HFFc6 (cell line): ENCODE measurements around the gene SLCO3A1. TPM values are rescaled to one million over a fixed set of nuclear protein-coding genes. Genes with fewer than 3 reads are reported as not detected.

ENCODE experiments used
- DNase-seq: peaks from one replicate; pipeline ENCODE4 v3.0.0-alpha.2; 2018
- H3K27ac Mint-ChIP-seq: 2 replicates; pipeline ENCODE4 v1.8.0; 2020; ENCODE audit warnings: mild to moderate bottlenecking, mixed read lengths
- H3K27me3 Mint-ChIP-seq: 2 replicates; pipeline ENCODE4 v1.8.0; 2021; ENCODE audit warnings: mild to moderate bottlenecking, moderate library complexity, mixed read lengths; ENCODE audit not compliant: insufficient read depth
- H3K36me3 Mint-ChIP-seq: 2 replicates; pipeline ENCODE4 v1.8.0; 2021; ENCODE audit warnings: low read depth, mixed read lengths
- H3K4me1 Mint-ChIP-seq: 2 replicates; pipeline ENCODE4 v1.8.0; 2020; ENCODE audit warnings: low read depth, mixed read lengths
- H3K4me3 Mint-ChIP-seq: 2 replicates; pipeline ENCODE4 v1.8.0; 2020; ENCODE audit warnings: mild to moderate bottlenecking, moderate library complexity, mixed read lengths
- H3K9me3 Mint-ChIP-seq: 2 replicates; pipeline ENCODE4 v1.8.0; 2020; ENCODE audit warnings: mild to moderate bottlenecking, mixed read lengths
- CTCF ChIP-seq: fragments of 200-600 bp; sonication (generic); IDR thresholded peaks from 2 replicates; pipeline ENCODE4 v1.5.0; 2021; ENCODE audit warnings: antibody characterized with exemption, mild to moderate bottlenecking
- total RNA-seq, 6 experiments: library from RNA; stranded (reverse); fragmentation: NEBNext Ultra II Directional; extraction: Animal tissue kit (Norgen Biotek cat#: 25700); gene quantifications; 2 replicates in 1 of 6; 3 replicates in 5 of 6; pipeline ENCODE4 v1.2.3, GENCODE V29; 2021

SLCO3A1 gene
- total RNA-seq, 6 experiments from 2014 or later: 5.7 to 19.4 (median 14.4) TPM

GRCh38 chr15:92001307-92001706 is 147.8 kb downstream of the SLCO3A1 start:
- Mint-ChIP-seq H3K27ac (no peak overlapping the region), H3K4me1 (no peaks in the 10 kb centered on the region), H3K4me3 (no peak overlapping the region), H3K9me3 (peaks cover 5% of the 10 kb centered on the region; the same call in 1 of the 2 replicates), H3K36me3 (no peaks in the 10 kb centered on the region), H3K27me3 (no peaks in the 10 kb centered on the region)
- no peak for DNase-seq
- TF ChIP-seq CTCF: no peak

GRCh38 chr15:92002666-92003065 is 149.2 kb downstream of the SLCO3A1 start:
- Mint-ChIP-seq H3K4me3 (no peak overlapping the region), H3K9me3 (peaks cover 7% of the 10 kb centered on the region; the same call in 1 of the 2 replicates), H3K36me3 (no peaks in the 10 kb centered on the region), H3K27me3 (0 out of 2 replicates have a peak, but pooled peaks cover 3% of the 10 kb centered on the region), H3K4me1 (no peaks in the 10 kb centered on the region), H3K27ac (no peak overlapping the region)
- no peak for TF ChIP-seq CTCF
- DNase-seq: no peak

- H3K36me3 Mint-ChIP-seq: no peaks in the 10 kb centered on the region
- H3K4me1 Mint-ChIP-seq: no peaks in the 10 kb centered on the region
- peaks cover 5% of the 10 kb centered on the region; the same call in 1 of the 2 replicates for H3K9me3 Mint-ChIP-seq
- H3K4me3 Mint-ChIP-seq: no peak overlapping the region
- no peak overlapping the region for H3K27ac Mint-ChIP-seq
- 0 out of 2 replicates have a peak, but pooled peaks cover 3% of the 10 kb centered on the region for H3K27me3 Mint-ChIP-seq
- DNase-seq: no peak
- no peak for TF ChIP-seq CTCF
Measured at GRCh38 chr15:92003515-92004067, 150.1 kb downstream of the SLCO3A1 start.

GRCh38 chr15:92005154-92005553 is 151.6 kb downstream of the SLCO3A1 start:
- Mint-ChIP-seq H3K9me3 (peaks cover 5% of the 10 kb centered on the region; the same call in 1 of the 2 replicates), H3K36me3 (no peaks in the 10 kb centered on the region), H3K27me3 (0 out of 2 replicates have a peak, but pooled peaks cover 3% of the 10 kb centered on the region), H3K4me1 (no peaks in the 10 kb centered on the region), H3K4me3 (no peak overlapping the region), H3K27ac (no peak overlapping the region)
- no peak for TF ChIP-seq CTCF
- no peak for DNase-seq

DNA sequence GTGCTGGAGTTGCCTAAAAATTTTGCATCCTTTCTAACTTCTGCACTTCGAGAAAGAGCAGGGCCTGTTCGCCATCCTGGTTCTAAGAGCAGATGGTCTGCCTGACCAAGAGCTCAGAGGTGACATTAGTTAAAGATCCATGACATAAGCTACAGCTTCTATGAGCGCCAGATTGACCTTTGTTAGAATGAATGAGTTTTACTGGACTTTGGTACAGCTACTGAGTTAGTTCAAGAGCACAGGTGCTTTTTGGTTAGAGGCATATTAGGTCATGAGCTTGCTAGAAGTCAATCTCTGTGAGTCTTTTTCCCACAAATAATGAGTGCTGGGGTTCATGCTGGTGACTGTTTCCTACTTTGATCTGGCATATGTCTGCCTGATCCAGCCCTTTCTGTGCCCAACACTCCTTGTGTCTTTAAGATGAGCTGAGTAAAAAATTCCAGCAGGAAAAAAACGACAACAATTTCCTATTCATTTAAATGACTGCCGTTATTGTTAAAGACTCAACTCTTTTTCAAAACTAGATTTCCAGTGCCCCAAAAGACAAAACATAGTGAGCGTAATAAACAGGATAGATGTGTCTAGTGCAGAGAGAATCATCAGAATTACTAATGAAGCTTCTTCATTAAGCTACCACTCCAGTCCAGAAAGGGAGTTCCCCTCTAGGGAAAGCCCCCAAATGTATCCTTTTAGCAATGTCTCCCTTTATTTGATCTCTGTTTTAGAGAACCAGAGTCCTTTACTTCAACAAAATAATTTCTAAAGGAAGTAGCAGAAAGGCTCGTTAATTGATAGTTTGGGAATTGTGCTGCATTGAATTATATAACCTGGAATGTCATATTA is 152.9 kb downstream of the SLCO3A1 start:
- Mint-ChIP-seq H3K27ac (no peak overlapping the region), H3K4me3 (no peak overlapping the region), H3K9me3 (peaks cover 5% of the 10 kb centered on the region; the same call in 1 of the 2 replicates), H3K36me3 (no peaks in the 10 kb centered on the region), H3K27me3 (peaks cover 3% of the 10 kb centered on the region; the same call in 1 of the 2 replicates), H3K4me1 (peaks cover under 1% of the 10 kb centered on the region)
- no peak for TF ChIP-seq CTCF
- DNase-seq: no peak
